Activated T-helper 1 cell treated with anti-CD3 and anti-CD28 coated beads, Interleukin-12 subunit alpha, Interleukin-12 subunit beta, Interleukin-2, Interleukin-4 antibody, amounts not matched to agents 30 ng/mL and 10 ng/mL and 1 ng/mL, durations not matched to agents 14 hours and 24 hours and 36 hours (primary cell): ENCODE measurements around the gene ATP10B. TPM values are rescaled to one million over a fixed set of nuclear protein-coding genes. Genes with fewer than 3 reads are reported as not detected.
A peak's percentile ranks its signal among the peaks of the same experiment; 100 is the strongest.

Experiments
- DNase-seq: peaks from one replicate; pipeline ENCODE4 v3.0.0; 2021; ENCODE audit warnings: low spot score
- H3K27ac Mint-ChIP-seq: one replicate; pipeline ENCODE4 v1.8.0; 2021; ENCODE audit warnings: mild to moderate bottlenecking, mixed read lengths
- H3K27me3 Mint-ChIP-seq: one replicate; pipeline ENCODE4 v1.8.0; 2022; ENCODE audit warnings: mild to moderate bottlenecking, moderate library complexity, mixed read lengths; ENCODE audit not compliant: insufficient read depth
- H3K36me3 Mint-ChIP-seq: one replicate; pipeline ENCODE4 v1.8.0; 2021; ENCODE audit warnings: low read depth, mixed read lengths
- H3K4me1 Mint-ChIP-seq: one replicate; pipeline ENCODE4 v1.8.0; 2021; ENCODE audit warnings: low read depth, mixed read lengths
- H3K4me3 Mint-ChIP-seq: one replicate; pipeline ENCODE4 v1.8.0; 2021; ENCODE audit warnings: mild to moderate bottlenecking, moderate library complexity, mixed read lengths
- H3K9me3 Mint-ChIP-seq: one replicate; pipeline ENCODE4 v1.8.0; 2021; ENCODE audit warnings: mixed read lengths
- intact Hi-C: fragments of 100-400 bp; cut with micrococcal nuclease; formaldehyde crosslinking; loops from one replicate; pipeline ENCODE4 v1.15.1; 2024
- total RNA-seq: library from RNA; stranded (reverse); gene quantifications from 2 replicates; pipeline ENCODE4 v1.2.3, GENCODE V29; 2022

ATP10B gene
- total RNA-seq, 1 donor from 2014 or later: not detected

DNA sequence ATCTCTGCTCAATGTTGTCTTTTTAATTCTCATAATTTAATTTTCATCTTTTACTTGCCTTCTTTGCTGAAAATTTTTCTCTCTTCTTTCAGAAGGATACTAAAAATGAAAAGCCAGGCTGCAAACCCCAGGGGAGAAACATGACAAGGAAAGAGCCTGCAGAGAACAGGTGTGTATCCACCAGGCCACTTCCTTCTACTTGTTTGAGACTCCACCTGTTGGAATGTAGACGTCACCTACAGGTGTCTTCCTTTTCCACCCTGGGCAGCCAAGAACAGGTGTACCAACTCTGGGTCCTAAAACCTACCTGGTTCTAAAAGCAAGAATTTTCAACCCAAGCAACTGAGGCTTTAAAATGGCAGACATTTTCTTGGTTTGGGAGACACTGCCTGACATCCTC, 166.8 kb downstream of the ATP10B start:
- intact Hi-C loops: no loop called here
- DNase-seq: no peak
- Mint-ChIP-seq H3K9me3 (no peaks in the 10 kb centered on the region), H3K4me3 (no peak overlapping the region), H3K4me1 (no peaks in the 10 kb centered on the region), H3K27me3 (peaks cover 4% of the 10 kb centered on the region), H3K36me3 (no peaks in the 10 kb centered on the region), H3K27ac (no peak overlapping the region)

DNA sequence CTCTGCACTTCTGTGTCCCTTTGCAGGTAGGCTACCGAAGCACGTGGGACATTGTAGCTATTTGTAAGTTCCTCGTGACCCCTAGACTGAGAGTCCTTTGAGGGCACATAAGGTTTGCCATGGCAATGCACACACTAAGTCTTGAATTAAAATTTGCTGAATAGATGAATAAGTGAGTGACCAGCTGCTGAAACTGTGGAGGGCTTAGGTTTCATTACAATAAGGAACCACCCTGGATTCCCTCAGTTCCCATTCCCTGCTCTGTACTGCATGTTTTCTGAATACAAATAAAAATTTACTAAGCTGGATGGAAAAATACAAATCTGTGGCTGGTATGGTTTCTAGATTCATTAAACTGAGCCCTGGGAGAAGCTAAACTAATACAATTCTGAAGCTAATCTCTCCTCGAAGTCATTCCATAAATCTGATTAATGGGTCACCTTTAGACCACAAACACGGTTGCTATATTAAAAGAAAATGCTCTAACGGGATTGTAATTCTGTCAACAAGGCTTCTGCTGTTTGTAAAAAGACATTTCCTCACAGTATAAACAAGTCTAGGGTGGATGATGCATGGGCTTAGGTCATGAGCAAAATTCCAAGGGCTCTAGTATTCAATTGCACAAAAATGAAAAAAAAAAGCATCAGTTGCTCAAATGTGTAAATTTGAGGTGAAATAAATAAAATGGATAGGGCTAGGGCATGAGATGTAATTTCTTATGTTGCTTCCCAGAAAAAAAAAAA, 172.3 kb downstream of the ATP10B start:
- no peaks in the 10 kb centered on the region for H3K27me3 Mint-ChIP-seq
- H3K4me1 Mint-ChIP-seq: no peaks in the 10 kb centered on the region
- intact Hi-C loops: no loop called here
- no peak for DNase-seq
- H3K27ac Mint-ChIP-seq: no peak overlapping the region
- H3K4me3 Mint-ChIP-seq: no peak overlapping the region
- H3K36me3 Mint-ChIP-seq: no peaks in the 10 kb centered on the region
- H3K9me3 Mint-ChIP-seq: no peaks in the 10 kb centered on the region

DNA sequence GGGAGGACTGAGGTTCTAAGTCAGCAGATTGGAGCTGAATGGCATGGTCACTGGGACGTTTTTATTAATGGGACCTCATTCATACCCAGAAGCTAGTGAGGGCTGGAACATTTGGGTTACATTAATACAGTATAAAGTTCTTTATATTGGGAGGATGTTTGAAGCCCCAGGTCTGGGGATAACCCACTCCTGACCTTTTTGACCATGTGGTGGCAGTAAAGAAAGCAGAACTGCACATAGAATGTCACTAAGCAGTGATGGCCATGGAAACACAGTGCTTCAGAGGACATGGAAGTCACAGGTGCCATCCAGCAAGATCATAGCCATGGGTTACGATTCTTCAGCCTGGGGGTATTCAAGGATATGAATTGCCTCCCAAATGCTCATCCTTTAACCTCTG, 176.0 kb downstream of the ATP10B start:
- Mint-ChIP-seq H3K9me3 (no peaks in the 10 kb centered on the region), H3K27ac (no peak overlapping the region), H3K36me3 (no peaks in the 10 kb centered on the region), H3K27me3 (no peaks in the 10 kb centered on the region), H3K4me3 (no peak overlapping the region), H3K4me1 (no peaks in the 10 kb centered on the region)
- no peak for DNase-seq
- intact Hi-C loops: no loop called here

DNA sequence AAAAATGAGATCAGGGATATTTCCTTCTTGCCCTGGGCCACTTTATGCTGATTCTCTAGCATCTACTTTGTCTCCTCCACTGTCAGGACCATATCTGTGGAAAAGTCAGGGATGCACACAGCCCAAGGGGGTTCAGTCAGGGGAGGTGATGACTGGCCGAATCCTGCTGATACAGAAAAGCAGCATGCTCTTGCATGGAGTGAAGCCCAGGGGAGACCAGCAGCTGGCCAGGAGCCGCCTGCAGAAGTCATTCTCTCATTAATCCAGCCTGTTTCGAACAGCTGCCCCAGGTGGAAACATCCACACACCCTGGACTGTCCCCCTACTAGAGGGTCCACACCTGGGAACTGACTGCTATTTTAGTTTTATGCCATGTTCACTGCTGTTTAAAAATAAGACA, 177.1 kb downstream of the ATP10B start:
- H3K9me3 Mint-ChIP-seq: no peaks in the 10 kb centered on the region
- no peak overlapping the region for H3K4me3 Mint-ChIP-seq
- intact Hi-C loops: no loop called here
- H3K36me3 Mint-ChIP-seq: no peaks in the 10 kb centered on the region
- no peak overlapping the region for H3K27ac Mint-ChIP-seq
- no peak for DNase-seq
- H3K27me3 Mint-ChIP-seq: no peaks in the 10 kb centered on the region
- no peaks in the 10 kb centered on the region for H3K4me1 Mint-ChIP-seq

DNA sequence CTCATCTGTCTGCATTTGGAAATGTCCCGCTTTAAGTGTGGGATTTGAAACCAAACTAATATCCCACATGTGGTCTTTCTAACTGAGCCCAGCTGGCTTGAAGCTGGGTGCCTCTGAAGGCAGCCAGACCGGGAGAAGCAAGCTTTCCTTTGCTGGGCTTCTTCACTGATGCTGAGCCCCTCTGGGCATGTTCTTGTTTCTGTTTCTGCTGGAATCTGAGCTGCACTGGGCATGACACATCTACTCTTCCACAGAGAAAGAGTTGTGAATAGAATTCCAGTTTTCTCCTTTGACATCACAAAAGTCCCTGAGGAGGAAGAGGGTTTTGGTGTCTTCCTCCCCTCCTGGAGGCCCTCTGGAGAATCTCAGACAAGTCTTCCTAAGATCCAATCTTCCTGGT, 179.5 kb downstream of the ATP10B start:
- Mint-ChIP-seq H3K27me3 (no peaks in the 10 kb centered on the region), H3K4me3 (no peak overlapping the region), H3K27ac (no peak overlapping the region), H3K36me3 (no peaks in the 10 kb centered on the region), H3K4me1 (no peaks in the 10 kb centered on the region), H3K9me3 (no peaks in the 10 kb centered on the region)
- no peak for DNase-seq
- intact Hi-C loops: no loop called here

DNA sequence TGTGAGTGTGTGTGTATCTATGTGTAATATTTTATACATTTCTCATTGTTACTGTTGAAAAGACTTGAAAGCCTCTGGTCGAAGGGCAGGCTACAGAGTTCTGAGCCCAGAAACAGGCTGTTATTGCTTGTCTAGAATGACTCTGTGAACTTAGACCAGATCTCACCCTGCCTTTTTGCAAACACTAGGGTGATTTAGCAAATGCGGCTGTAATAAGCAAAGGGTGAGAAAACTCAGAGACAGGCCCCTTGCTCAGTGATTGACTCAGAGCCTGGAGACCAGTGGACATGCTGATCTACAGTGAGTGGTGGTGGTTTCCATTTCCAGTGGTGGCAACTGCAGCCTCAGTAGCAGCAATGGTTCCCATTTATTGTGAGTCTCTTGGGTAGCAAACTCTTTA, 183.7 kb downstream of the ATP10B start:
- Mint-ChIP-seq H3K4me3 (no peak overlapping the region), H3K27me3 (no peaks in the 10 kb centered on the region), H3K4me1 (no peaks in the 10 kb centered on the region), H3K27ac (no peak overlapping the region), H3K36me3 (no peaks in the 10 kb centered on the region), H3K9me3 (no peaks in the 10 kb centered on the region)
- DNase-seq: no peak
- intact Hi-C loops: no loop called here

DNA sequence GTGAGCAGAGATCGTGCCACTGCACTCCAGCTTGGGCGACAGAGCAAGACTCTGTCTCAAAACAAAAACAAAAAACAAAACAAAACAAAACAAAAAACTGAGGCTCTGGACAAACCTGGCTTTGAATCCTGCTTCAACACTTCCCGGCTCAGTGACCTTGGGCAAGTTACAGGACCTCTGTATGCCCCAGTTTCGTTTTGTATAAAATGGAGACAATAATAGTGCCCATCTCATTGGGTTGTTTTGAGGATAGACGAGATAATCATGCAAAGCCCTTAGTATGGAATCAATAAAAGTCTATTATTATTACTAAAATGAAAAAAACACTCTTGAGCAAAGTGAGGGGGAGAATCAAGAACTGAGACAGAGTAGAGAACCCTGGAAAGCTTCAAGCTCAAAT, 184.9 kb downstream of the ATP10B start:
- H3K36me3 Mint-ChIP-seq: no peaks in the 10 kb centered on the region
- no peaks in the 10 kb centered on the region for H3K9me3 Mint-ChIP-seq
- H3K4me1 Mint-ChIP-seq: no peaks in the 10 kb centered on the region
- intact Hi-C loops: no loop called here
- H3K27me3 Mint-ChIP-seq: no peaks in the 10 kb centered on the region
- H3K27ac Mint-ChIP-seq: no peak overlapping the region
- no peak for DNase-seq
- H3K4me3 Mint-ChIP-seq: no peak overlapping the region

DNA sequence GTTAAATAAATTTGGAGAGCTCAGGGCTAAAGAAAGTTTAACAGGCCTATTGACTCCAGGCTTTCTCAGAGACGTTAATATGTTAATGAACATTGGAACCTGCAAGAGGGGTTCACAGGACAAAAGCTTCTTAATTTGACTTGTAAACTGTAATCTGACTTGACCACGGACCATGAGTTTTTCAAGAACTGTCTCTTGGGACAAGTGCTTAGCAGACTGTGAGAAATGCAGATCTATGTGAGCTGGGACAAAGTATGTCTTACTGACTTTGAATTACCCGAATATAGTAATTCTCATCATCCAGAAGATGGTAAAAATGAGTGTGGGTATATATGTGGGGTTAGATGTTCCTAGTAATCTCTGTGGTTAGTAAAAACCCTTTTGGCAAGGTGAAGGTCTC, 186.6 kb downstream of the ATP10B start:
- Mint-ChIP-seq H3K4me3 (no peak overlapping the region), H3K4me1 (no peaks in the 10 kb centered on the region), H3K9me3 (peaks cover 3% of the 10 kb centered on the region), H3K27ac (no peak overlapping the region), H3K36me3 (no peaks in the 10 kb centered on the region), H3K27me3 (peaks cover 2% of the 10 kb centered on the region)
- DNase-seq: no peak
- intact Hi-C loops: no loop called here

DNA sequence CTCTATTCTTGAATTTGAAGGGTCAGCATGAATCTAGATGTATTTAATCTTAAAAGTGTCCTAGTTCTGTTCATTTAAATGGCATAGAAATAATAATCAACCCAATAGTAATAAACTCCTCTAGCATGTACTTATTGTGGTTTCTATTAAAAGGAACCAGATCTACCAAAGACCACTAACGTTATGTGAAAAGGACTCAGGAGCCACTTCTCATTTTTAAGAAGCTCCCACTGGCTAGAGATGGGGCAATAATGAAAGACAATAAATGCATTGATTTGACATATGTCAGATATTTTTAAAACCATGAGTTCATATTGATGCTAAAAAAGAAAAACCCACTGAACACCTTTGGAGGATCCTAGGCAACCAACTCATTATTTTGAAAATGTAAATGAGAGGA, 191.9 kb downstream of the ATP10B start:
- DNase-seq: no peak
- peaks cover 2% of the 10 kb centered on the region for H3K27me3 Mint-ChIP-seq
- H3K4me1 Mint-ChIP-seq: peaks cover 16% of the 10 kb centered on the region
- intact Hi-C loops: no loop called here
- H3K36me3 Mint-ChIP-seq: no peaks in the 10 kb centered on the region
- no peak overlapping the region for H3K4me3 Mint-ChIP-seq
- H3K27ac Mint-ChIP-seq: no peak overlapping the region
- peaks cover 7% of the 10 kb centered on the region for H3K9me3 Mint-ChIP-seq

DNA sequence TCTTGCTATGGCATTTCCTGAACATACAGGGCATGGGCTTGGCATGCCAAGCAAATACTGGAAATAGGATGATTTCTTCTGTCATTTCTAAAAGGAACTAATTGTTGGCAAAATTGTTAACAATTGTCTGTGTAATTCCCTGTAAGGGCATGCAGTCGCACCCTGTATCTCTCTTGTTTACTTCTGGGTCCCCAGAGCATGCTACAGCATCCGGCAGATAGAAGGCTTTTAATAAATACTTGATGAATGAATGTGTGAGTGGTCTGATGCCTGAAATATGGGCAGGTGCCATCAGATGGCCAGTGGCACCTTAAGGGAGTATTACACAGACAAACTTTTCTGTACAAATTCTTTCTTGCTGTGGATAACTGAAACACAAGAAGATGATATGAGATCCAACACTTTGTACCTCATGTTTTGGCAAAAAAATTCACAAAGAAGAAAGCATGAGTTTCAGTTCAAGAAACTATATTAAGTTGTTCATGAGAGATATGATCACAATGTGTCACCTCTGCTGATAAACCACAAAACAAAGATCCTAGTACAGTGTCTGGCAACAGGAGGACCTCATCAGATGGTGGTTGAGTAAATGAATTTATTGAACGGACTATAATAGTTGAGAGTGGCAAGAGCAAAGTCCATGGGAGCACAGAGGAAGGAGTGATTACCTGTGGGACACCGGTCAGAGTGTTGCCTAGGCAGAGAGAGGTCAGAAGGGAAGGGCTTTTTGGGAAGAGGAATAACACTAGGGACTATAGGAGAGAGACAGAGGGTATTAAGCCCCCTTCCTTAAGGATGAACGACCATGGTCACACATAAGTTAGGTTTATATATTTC, 194.2 kb downstream of the ATP10B start:
- H3K4me1 Mint-ChIP-seq: peaks cover 16% of the 10 kb centered on the region
- H3K4me3 Mint-ChIP-seq: no peak overlapping the region
- no peak overlapping the region for H3K27ac Mint-ChIP-seq
- peaks cover 7% of the 10 kb centered on the region for H3K9me3 Mint-ChIP-seq
- no peak for DNase-seq
- H3K27me3 Mint-ChIP-seq: peaks cover 2% of the 10 kb centered on the region
- intact Hi-C loops: loop anchor here (5.0 kb wide), 1 partner anchor 221 kb away; no protein-coding TSS in a partner anchor
- no peaks in the 10 kb centered on the region for H3K36me3 Mint-ChIP-seq

DNA sequence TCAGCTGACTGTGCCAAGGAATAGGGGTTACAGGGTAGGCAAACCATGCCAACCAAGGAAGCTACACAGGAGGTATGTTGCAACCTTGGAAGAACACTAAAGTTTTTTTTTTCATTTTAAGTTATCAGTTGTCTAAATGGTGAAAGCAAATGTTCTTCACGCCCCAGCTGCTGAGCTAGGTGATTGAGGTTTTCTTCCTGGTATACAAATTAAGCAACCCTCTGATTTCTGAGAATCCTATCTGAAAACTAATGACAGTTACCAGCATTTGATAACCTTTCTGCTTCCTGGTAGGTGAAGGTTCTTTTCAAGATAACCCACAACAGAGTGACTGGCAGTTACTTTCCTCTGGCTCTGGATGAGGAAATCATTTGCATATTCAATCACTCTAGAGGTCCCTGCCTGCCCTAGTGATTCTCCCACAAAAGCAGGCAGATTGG, 194.9 kb downstream of the ATP10B start:
- peaks cover 2% of the 10 kb centered on the region for H3K27me3 Mint-ChIP-seq
- H3K27ac Mint-ChIP-seq: peak overlapping the region; percentile 15
- peaks cover 16% of the 10 kb centered on the region for H3K4me1 Mint-ChIP-seq
- intact Hi-C loops: loop anchor here (5.0 kb wide), 1 partner anchor 220 kb away; no protein-coding TSS in a partner anchor
- no peaks in the 10 kb centered on the region for H3K36me3 Mint-ChIP-seq
- no peak for DNase-seq
- H3K4me3 Mint-ChIP-seq: peak overlapping the region; percentile 19
- peaks cover 7% of the 10 kb centered on the region for H3K9me3 Mint-ChIP-seq

DNA sequence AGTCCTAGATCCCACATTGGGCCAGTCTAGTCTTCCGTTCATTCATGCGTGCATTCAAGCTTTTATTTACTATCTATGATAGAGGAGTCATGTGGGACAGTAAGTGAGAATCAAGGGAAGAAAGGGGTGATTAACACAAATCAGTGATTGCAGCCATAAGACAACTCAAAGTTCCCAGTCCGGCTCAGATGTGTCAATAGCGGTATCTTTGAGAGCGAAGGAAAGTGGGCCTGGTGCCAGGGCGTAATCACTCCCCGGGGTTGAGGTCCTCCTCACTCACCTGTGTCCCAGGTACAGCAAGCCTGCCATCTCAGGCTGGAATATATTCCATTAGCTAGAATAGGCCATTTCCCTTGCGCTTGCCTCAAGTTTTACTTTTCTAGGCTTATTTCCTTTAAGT, 196.3 kb downstream of the ATP10B start:
- H3K9me3 Mint-ChIP-seq: peaks cover 6% of the 10 kb centered on the region
- intact Hi-C loops: loop anchor here (5.0 kb wide), 1 partner anchor 218 kb away; no protein-coding TSS in a partner anchor
- peaks cover 16% of the 10 kb centered on the region for H3K4me1 Mint-ChIP-seq
- no peaks in the 10 kb centered on the region for H3K36me3 Mint-ChIP-seq
- no peak overlapping the region for H3K27ac Mint-ChIP-seq
- H3K27me3 Mint-ChIP-seq: peaks cover 2% of the 10 kb centered on the region
- H3K4me3 Mint-ChIP-seq: no peak overlapping the region
- no peak for DNase-seq
